A549 (cell line): ENCODE results near the gene SIPA1L2. TPM values are rescaled to one million over a fixed set of nuclear protein-coding genes. Genes with fewer than 3 reads are reported as not detected.

Experiments
- ATAC-seq, 2 experiments: fragments of 200-7000 bp in 1 of 2; fragments of >200 bp in 1 of 2; cut with Nextera tagmentation in 1 of 2; cut with Tn5 transposase in 1 of 2; 3 replicates each; pipeline versions ENCODE4 v1.8.0 to v1.9.1; 2018 to 2020; ENCODE audit warnings: mild to moderate bottlenecking in 1 of 2, moderate library complexity in 1 of 2
- CTCF ChIA-PET: fragments of 300-600 bp; sonication (Branson Sonifier 250); formaldehyde crosslinking; extraction: SDS; loops from one replicate; lab custom pipeline; 2021; ENCODE audit warnings: antibody characterized with exemption, inconsistent platforms; lab: Yijun Ruan, JAX
- POLR2A ChIA-PET: fragments of 350-600 bp; formaldehyde crosslinking; extraction: SDS; loops from one replicate; lab custom pipeline; 2021; ENCODE audit warnings: antibody characterized with exemption, inconsistent platforms; lab: Yijun Ruan, JAX
- DNase-seq, 2 experiments: peaks; one replicate each; pipeline versions ENCODE4 v3.0.0 to v3.0.0-alpha.2; 2011 to 2016; ENCODE audit warnings: low read depth in 1 of 2, low spot score in 1 of 2
- FAIRE-seq: peaks from 2 replicates; lab custom pipeline; 2011; peaks lifted over from hg19 to GRCh38; lab: Jason Lieb, UNC
- H3K27ac ChIP-seq, 2 experiments: fragments of >200 bp; sonication (Bioruptor Twin); formaldehyde crosslinking; 3 replicates each; pipeline ENCODE4 v1.5.1; 2016 to 2017
- H3K4me1 ChIP-seq: fragments of >200 bp; sonication (Bioruptor Twin); formaldehyde crosslinking; 3 replicates; pipeline ENCODE4 v1.6.1; 2016
- H3K4me2 ChIP-seq: fragments of >200 bp; sonication (Bioruptor Twin); formaldehyde crosslinking; 3 replicates; pipeline ENCODE4 v1.6.1; 2016
- H3K4me3 ChIP-seq: fragments of >200 bp; sonication (Bioruptor Twin); formaldehyde crosslinking; 3 replicates; pipeline ENCODE4 v1.5.1; 2016
- H3K9me3 ChIP-seq: fragments of >200 bp; sonication (Bioruptor Twin); formaldehyde crosslinking; 3 replicates; pipeline ENCODE4 v1.6.1; 2016
- CBX8 ChIP-seq: fragments of 200-600 bp; sonication (generic); IDR thresholded peaks from 2 replicates; pipeline ENCODE4 v1.6.1; 2016
- CEBPB ChIP-seq, 2 experiments: fragments of >200 bp in 1 of 2; sonication (Bioruptor Twin) in 1 of 2; formaldehyde crosslinking in 1 of 2; IDR thresholded peaks; 2 replicates each; pipeline ENCODE4 v1.6.1; 2012 to 2016
- CHD4 ChIP-seq: fragments of 200-600 bp; sonication (generic); IDR thresholded peaks from 2 replicates; pipeline ENCODE4 v1.6.1; 2016; ENCODE audit warnings: antibody characterized with exemption, mild to moderate bottlenecking, borderline replicate concordance
- EHF ChIP-seq: fragments of 250-450 bp; sonication (Bioruptor Pico); IDR thresholded peaks from 2 replicates; pipeline ENCODE4 v1.5.0; 2020; ENCODE audit warnings: mild to moderate bottlenecking
- ESRRA ChIP-seq: fragments of 150-350 bp; IDR thresholded peaks from 2 replicates; pipeline ENCODE4 v1.6.1; 2014; ENCODE audit warnings: mild to moderate bottlenecking, low read length, borderline replicate concordance
- FOSB ChIP-seq: fragments of 250-450 bp; sonication (Bioruptor Pico); IDR thresholded peaks from 2 replicates; pipeline ENCODE4 v1.5.0; 2020; ENCODE audit warnings: mild to moderate bottlenecking, moderate library complexity
- GATA3 ChIP-seq: IDR thresholded peaks from 2 replicates; pipeline ENCODE4 v1.6.1; 2012; ENCODE audit warnings: borderline replicate concordance
- HES2 ChIP-seq: fragments of >200 bp; sonication (Bioruptor Twin); formaldehyde crosslinking; IDR thresholded peaks from 2 replicates; pipeline ENCODE4 v1.6.1; 2016
- HMGXB4 ChIP-seq: fragments of 250-450 bp; sonication (Bioruptor Pico); IDR thresholded peaks from 2 replicates; pipeline ENCODE4 v1.5.0; 2021; ENCODE audit warnings: mild to moderate bottlenecking, moderate library complexity, borderline replicate concordance
- KDM1A ChIP-seq: fragments of 200-600 bp; sonication (generic); IDR thresholded peaks from 2 replicates; pipeline ENCODE4 v1.6.1; 2016; ENCODE audit warnings: low read depth, mild to moderate bottlenecking
- MYC ChIP-seq: IDR thresholded peaks from 2 replicates; pipeline ENCODE4 v1.6.1; 2012; ENCODE audit warnings: mild to moderate bottlenecking, inconsistent platforms, low read length, improper control_type of control experiment, borderline replicate concordance
- PHF8 ChIP-seq: fragments of 200-600 bp; sonication (generic); IDR thresholded peaks from 2 replicates; pipeline ENCODE4 v1.6.1; 2016; ENCODE audit warnings: low read depth, mild to moderate bottlenecking, antibody characterized with exemption, moderate library complexity, borderline replicate concordance
- RAD21 ChIP-seq, 2 experiments: fragments of >200 bp in 1 of 2; sonication (Bioruptor Twin) in 1 of 2; formaldehyde crosslinking in 1 of 2; IDR thresholded peaks in 1 of 2; conservative IDR thresholded peaks in 1 of 2; 2 replicates in 1 of 2; 3 replicates in 1 of 2; pipeline ENCODE4 v1.6.1; 2012 to 2018; ENCODE audit warnings: inconsistent platforms in 1 of 2
- REST ChIP-seq: fragments of 200-600 bp; sonication (generic); IDR thresholded peaks from 2 replicates; pipeline ENCODE4 v1.6.1; 2016; ENCODE audit warnings: antibody characterized with exemption, mild to moderate bottlenecking, moderate library complexity
- ZNF302 ChIP-seq: fragments of 250-450 bp; sonication (Bioruptor Pico); IDR thresholded peaks from 2 replicates; pipeline ENCODE4 v1.9.0; 2021; ENCODE audit warnings: inconsistent platforms, mild to moderate bottlenecking, moderate library complexity
- ZSCAN20 ChIP-seq: fragments of 250-450 bp; sonication (Bioruptor Pico); IDR thresholded peaks from 2 replicates; pipeline ENCODE4 v1.8.0; 2022; ENCODE audit warnings: mild to moderate bottlenecking, moderate library complexity
- WGBS: methylation state at CpG from one replicate; pipeline ENCODE4 v1.1.6; 2017; ENCODE audit errors: missing lambda C conversion rate; 5-methylcytosine and 5-hydroxymethylcytosine counted together
- polyA plus RNA-seq, 4 experiments: library from polyadenylated mRNA; depleted of rRNA in 3 of 4; stranded (reverse); fragments of >200 nt; fragmentation: RNase III in 1 of 4; extraction: RNeasy Plus Mini Kit Qiagen cat#74134 plus additional on column Dnase treatment in 1 of 4; gene quantifications; 2 replicates in 3 of 4; 3 replicates in 1 of 4; pipeline ENCODE4 v1.2.3, GENCODE V29; 2011 to 2017
- TF ChIP-seq, protein P1 (sequence below): fragments of 150-350 bp; IDR thresholded peaks from 2 replicates; pipeline ENCODE4 v1.6.1; 2014; ENCODE audit warnings: low read depth, mild to moderate bottlenecking, low read length
- TF ChIP-seq, protein P2 (sequence below): fragments of 450-650 bp; IDR thresholded peaks from 2 replicates; pipeline ENCODE4 v1.6.1; 2014; ENCODE audit warnings: antibody characterized with exemption
- TF ChIP-seq, protein P3 (sequence below): IDR thresholded peaks from 2 replicates; pipeline ENCODE4 v1.6.1; 2012
- TF ChIP-seq, protein P4 (sequence below): fragments of >200 bp; sonication (Bioruptor Twin); formaldehyde crosslinking; IDR thresholded peaks from 3 replicates; pipeline ENCODE4 v1.5.1; 2016

The SIPA1L2 gene
- polyA plus RNA-seq, 2 of the 4 experiments (the other 2 are of a cell fraction): 6.0 to 16.9 TPM

GRCh38 chr1:232591344-232591743 lies 38.6 kb downstream of the SIPA1L2 start (continued):
- TF ChIP-seq HES2: no peak
- TF ChIP-seq MYC: no peak
- no peak for TF ChIP-seq ESRRA
- no peak for TF ChIP-seq CHD4
- TF ChIP-seq CBX8: no peak

GRCh38 chr1:232590744-232591082 lies 39.2 kb downstream of the SIPA1L2 start:
- ChIA-PET CTCF (no interaction called here), POLR2A (no interaction called here)
- WGBS: 94% methylated on average over 5 of the region's 5 CpGs
- FAIRE-seq (no peak), ATAC-seq (no peak), DNase-seq (no peak)
- H3K27ac ChIP-seq: no peak overlapping the region
- no peaks in the 10 kb centered on the region for H3K4me1 ChIP-seq
- H3K4me2 ChIP-seq: no peak overlapping the region
- no peak overlapping the region for H3K4me3 ChIP-seq
- no peaks in the 10 kb centered on the region for H3K9me3 ChIP-seq
- TF ChIP-seq, protein P1, sequence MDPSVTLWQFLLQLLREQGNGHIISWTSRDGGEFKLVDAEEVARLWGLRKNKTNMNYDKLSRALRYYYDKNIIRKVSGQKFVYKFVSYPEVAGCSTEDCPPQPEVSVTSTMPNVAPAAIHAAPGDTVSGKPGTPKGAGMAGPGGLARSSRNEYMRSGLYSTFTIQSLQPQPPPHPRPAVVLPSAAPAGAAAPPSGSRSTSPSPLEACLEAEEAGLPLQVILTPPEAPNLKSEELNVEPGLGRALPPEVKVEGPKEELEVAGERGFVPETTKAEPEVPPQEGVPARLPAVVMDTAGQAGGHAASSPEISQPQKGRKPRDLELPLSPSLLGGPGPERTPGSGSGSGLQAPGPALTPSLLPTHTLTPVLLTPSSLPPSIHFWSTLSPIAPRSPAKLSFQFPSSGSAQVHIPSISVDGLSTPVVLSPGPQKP: no peak
- TF ChIP-seq EHF (CRISPR knock-in tag) (no peak), ZNF302 (CRISPR knock-in tag) (no peak), RAD21 (conservative IDR thresholded peaks at IDR 0.05 in 1 of 2, IDR thresholded peaks at IDR 0.05 in 1 of 2) (no peak), CEBPB (IDR thresholded peaks at IDR 0.05) (no peak), ZSCAN20 (no peak), GATA3 (no peak), REST (no peak), PHF8 (no peak), HMGXB4 (no peak), FOSB (CRISPR knock-in tag) (no peak), KDM1A (no peak)
- TF ChIP-seq, protein P2, sequence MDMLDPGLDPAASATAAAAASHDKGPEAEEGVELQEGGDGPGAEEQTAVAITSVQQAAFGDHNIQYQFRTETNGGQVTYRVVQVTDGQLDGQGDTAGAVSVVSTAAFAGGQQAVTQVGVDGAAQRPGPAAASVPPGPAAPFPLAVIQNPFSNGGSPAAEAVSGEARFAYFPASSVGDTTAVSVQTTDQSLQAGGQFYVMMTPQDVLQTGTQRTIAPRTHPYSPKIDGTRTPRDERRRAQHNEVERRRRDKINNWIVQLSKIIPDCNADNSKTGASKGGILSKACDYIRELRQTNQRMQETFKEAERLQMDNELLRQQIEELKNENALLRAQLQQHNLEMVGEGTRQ: no peak
- TF ChIP-seq, protein P3, sequence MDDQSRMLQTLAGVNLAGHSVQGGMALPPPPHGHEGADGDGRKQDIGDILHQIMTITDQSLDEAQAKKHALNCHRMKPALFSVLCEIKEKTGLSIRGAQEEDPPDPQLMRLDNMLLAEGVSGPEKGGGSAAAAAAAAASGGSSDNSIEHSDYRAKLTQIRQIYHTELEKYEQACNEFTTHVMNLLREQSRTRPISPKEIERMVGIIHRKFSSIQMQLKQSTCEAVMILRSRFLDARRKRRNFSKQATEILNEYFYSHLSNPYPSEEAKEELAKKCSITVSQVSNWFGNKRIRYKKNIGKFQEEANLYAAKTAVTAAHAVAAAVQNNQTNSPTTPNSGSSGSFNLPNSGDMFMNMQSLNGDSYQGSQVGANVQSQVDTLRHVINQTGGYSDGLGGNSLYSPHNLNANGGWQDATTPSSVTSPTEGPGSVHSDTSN: no peak
- TF ChIP-seq, protein P4, sequence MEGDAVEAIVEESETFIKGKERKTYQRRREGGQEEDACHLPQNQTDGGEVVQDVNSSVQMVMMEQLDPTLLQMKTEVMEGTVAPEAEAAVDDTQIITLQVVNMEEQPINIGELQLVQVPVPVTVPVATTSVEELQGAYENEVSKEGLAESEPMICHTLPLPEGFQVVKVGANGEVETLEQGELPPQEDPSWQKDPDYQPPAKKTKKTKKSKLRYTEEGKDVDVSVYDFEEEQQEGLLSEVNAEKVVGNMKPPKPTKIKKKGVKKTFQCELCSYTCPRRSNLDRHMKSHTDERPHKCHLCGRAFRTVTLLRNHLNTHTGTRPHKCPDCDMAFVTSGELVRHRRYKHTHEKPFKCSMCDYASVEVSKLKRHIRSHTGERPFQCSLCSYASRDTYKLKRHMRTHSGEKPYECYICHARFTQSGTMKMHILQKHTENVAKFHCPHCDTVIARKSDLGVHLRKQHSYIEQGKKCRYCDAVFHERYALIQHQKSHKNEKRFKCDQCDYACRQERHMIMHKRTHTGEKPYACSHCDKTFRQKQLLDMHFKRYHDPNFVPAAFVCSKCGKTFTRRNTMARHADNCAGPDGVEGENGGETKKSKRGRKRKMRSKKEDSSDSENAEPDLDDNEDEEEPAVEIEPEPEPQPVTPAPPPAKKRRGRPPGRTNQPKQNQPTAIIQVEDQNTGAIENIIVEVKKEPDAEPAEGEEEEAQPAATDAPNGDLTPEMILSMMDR: no peak
